HEK293 (cell line): ENCODE results near the gene HOXC10.
A peak's percentile ranks its signal among the peaks of the same experiment; 100 is the strongest.

Experiments
- CTCF ChIA-PET: fragments of 350-600 bp; formaldehyde crosslinking; extraction: SDS; loops from one replicate; lab custom pipeline; 2021; ENCODE audit warnings: antibody characterized with exemption; lab: Yijun Ruan, JAX
- POLR2A ChIA-PET: fragments of 300-600 bp; formaldehyde crosslinking; extraction: SDS; loops from one replicate; lab custom pipeline; 2020; ENCODE audit warnings: antibody characterized with exemption, inconsistent platforms; lab: Yijun Ruan, JAX
- H3K27ac ChIP-seq: fragments of 200-500 bp; sonication (Bioruptor generic); 2 replicates; pipeline ENCODE4 v1.5.1; 2014; ENCODE audit warnings: low read depth, low read length, control low read depth, inconsistent platforms; ENCODE audit errors: extremely low read depth
- H3K36me3 ChIP-seq, 2 experiments: fragments of 200-500 bp in 1 of 2; sonication (Bioruptor generic) in 1 of 2; 1 replicate in 1 of 2; 2 replicates in 1 of 2; pipeline ENCODE4 v1.5.1; 2014 to 2017; ENCODE audit warnings: inconsistent platforms in 2 of 2, low read length in 2 of 2; ENCODE audit not compliant: control insufficient read depth in 2 of 2, insufficient read depth in 1 of 2
- H3K4me1 ChIP-seq: fragments of 200-500 bp; sonication (Bioruptor generic); 2 replicates; pipeline ENCODE4 v1.5.1; 2014; ENCODE audit warnings: mild to moderate bottlenecking, low read length, inconsistent platforms; ENCODE audit not compliant: control insufficient read depth, insufficient read depth
- H3K4me3 ChIP-seq: 2 replicates; pipeline ENCODE4 v1.5.1; 2011; ENCODE audit warnings: low read depth, mild to moderate bottlenecking, control low read depth, low read length, moderate library complexity
- H3K9me3 ChIP-seq: fragments of 200-500 bp; sonication (Bioruptor generic); 2 replicates; pipeline ENCODE4 v1.5.1; 2014; ENCODE audit warnings: low read depth, low read length, inconsistent platforms; ENCODE audit not compliant: control insufficient read depth, insufficient read depth
- BCL6B ChIP-seq: fragments of 450-650 bp; formaldehyde crosslinking; IDR thresholded peaks from 2 replicates; pipeline ENCODE4 v1.5.1; 2017; ENCODE audit warnings: missing biosample characterization, missing genetic modification characterization
- CTCF ChIP-seq: fragments of 450-650 bp; formaldehyde crosslinking; IDR thresholded peaks from 2 replicates; pipeline ENCODE4 v1.5.1; 2016; ENCODE audit warnings: missing biosample characterization, missing genetic modification characterization
- GLI4 ChIP-seq: fragments of 450-650 bp; formaldehyde crosslinking; IDR thresholded peaks from 2 replicates; pipeline ENCODE4 v1.5.1; 2016; ENCODE audit warnings: missing biosample characterization, missing genetic modification characterization
- TRIM28 ChIP-seq: IDR thresholded peaks from 2 replicates; pipeline ENCODE4 v1.6.1; 2011; ENCODE audit warnings: low read length, control low read depth, borderline replicate concordance
- ZBTB26 ChIP-seq: fragments of 450-650 bp; formaldehyde crosslinking; optimal IDR thresholded peaks from 2 replicates; pipeline ENCODE3; 2016; ENCODE audit warnings: missing biosample characterization, mild to moderate bottlenecking, missing genetic modification characterization
- ZNF155 ChIP-seq: fragments of 450-650 bp; formaldehyde crosslinking; IDR thresholded peaks from 2 replicates; pipeline ENCODE4 v1.5.1; 2016; ENCODE audit warnings: missing biosample characterization, missing genetic modification characterization
- ZNF24 ChIP-seq: fragments of 450-650 bp; formaldehyde crosslinking; IDR thresholded peaks from 2 replicates; pipeline ENCODE4 v1.5.1; 2016; ENCODE audit warnings: missing biosample characterization, missing genetic modification characterization
- ZNF26 ChIP-seq: fragments of 450-650 bp; formaldehyde crosslinking; IDR thresholded peaks from 2 replicates; pipeline ENCODE4 v1.5.1; 2016; ENCODE audit warnings: missing biosample characterization, missing genetic modification characterization
- ZNF274 ChIP-seq, 2 experiments: fragments of 200-500 bp in 1 of 2; fragments of 450-650 bp in 1 of 2; sonication (Bioruptor generic) in 1 of 2; formaldehyde crosslinking in 1 of 2; IDR thresholded peaks; 2 replicates each; pipeline versions ENCODE4 v1.5.1 to v1.6.1; 2014 to 2016; ENCODE audit warnings: borderline replicate concordance in 1 of 2, inconsistent platforms in 1 of 2, low read length in 1 of 2, missing biosample characterization in 1 of 2, missing genetic modification characterization in 1 of 2
- ZNF366 ChIP-seq: fragments of 450-650 bp; formaldehyde crosslinking; conservative IDR thresholded peaks from 2 replicates; pipeline ENCODE4 v1.5.1; 2016; ENCODE audit warnings: missing biosample characterization, missing genetic modification characterization
- ZNF544 ChIP-seq: fragments of 450-650 bp; formaldehyde crosslinking; IDR thresholded peaks from 2 replicates; pipeline ENCODE4 v1.5.0; 2017; ENCODE audit warnings: missing biosample characterization, missing genetic modification characterization
- ZNF658 ChIP-seq: fragments of 450-650 bp; formaldehyde crosslinking; IDR thresholded peaks from 2 replicates; pipeline ENCODE4; 2016; ENCODE audit warnings: missing biosample characterization, missing genetic modification characterization
- ZNF692 ChIP-seq: fragments of 450-650 bp; formaldehyde crosslinking; IDR thresholded peaks from 2 replicates; pipeline ENCODE4 v1.5.1; 2016; ENCODE audit warnings: missing biosample characterization, missing genetic modification characterization
- ZNF791 ChIP-seq: fragments of 450-650 bp; formaldehyde crosslinking; IDR thresholded peaks from 2 replicates; pipeline ENCODE4 v1.5.1; 2016; ENCODE audit warnings: missing biosample characterization, missing genetic modification characterization

Gene HOXC10

GRCh38 chr12:53950437-53950773 is 34.5 kb upstream of the HOXC10 start:
- H3K36me3 ChIP-seq, result peaks cover 0 to 9% of the 10 kb centered on the region in 2 experiments; a peak in 1 of 3 replicates
- POLR2A ChIA-PET, result no interaction called here
- H3K27ac ChIP-seq, result no peak overlapping the region
- CTCF ChIA-PET, result interaction anchor here (1.0 kb wide), 1 partner anchor 10 kb away, joined by 4 read pairs; no protein-coding TSS in a partner anchor
- H3K4me3 ChIP-seq, result no peak overlapping the region
- TF ChIP-seq ZBTB26 (tag by site-specific recombination) (no peak), ZNF155 (tag by site-specific recombination) (no peak), CTCF (tag by site-specific recombination) (0 out of 2 replicates have a peak, but pooled peaks have one; percentile 10), ZNF544 (tag by site-specific recombination) (no peak)
- peaks cover 5% of the 10 kb centered on the region; the same call in 1 of the 2 replicates for H3K4me1 ChIP-seq
- H3K9me3 ChIP-seq, result no peaks in the 10 kb centered on the region

- CTCF ChIA-PET, result no interaction called here
Measured at GRCh38 chr12:53950789-53951576, 34.0 kb upstream of the HOXC10 start.

GRCh38 chr12:53951577-53952334 is 33.2 kb upstream of the HOXC10 start:
- Histone ChIP-seq H3K9me3 (no peaks in the 10 kb centered on the region), H3K4me1 (peaks cover 5% of the 10 kb centered on the region; the same call in 1 of the 2 replicates), H3K36me3 (no peaks in the 10 kb centered on the region), H3K4me3 (no peak overlapping the region), H3K27ac (no peak overlapping the region)
- POLR2A ChIA-PET, result no interaction called here
- CTCF ChIA-PET, result interaction anchor here (0.6 to 1.3 kb wide), 7 partner anchors 11 to 263 kb away, joined by 3 to 4 read pairs (median 3); no protein-coding TSS in a partner anchor
- TF ChIP-seq ZNF274 (IDR thresholded peaks at IDR 0.05; ENCODE audit: low read length) (no peak), ZNF274 (tag by site-specific recombination; IDR thresholded peaks at IDR 0.05; ENCODE audit: borderline replicate concordance) (no peak), ZNF366 (tag by site-specific recombination) (no peak), ZNF26 (no peak), ZNF24 (tag by site-specific recombination) (no peak), ZNF658 (no peak), ZNF791 (tag by site-specific recombination) (no peak), ZNF692 (tag by site-specific recombination) (no peak), GLI4 (tag by site-specific recombination) (no peak), TRIM28 (no peak)

More at GRCh38 chr12:53950789-53951576, 34.0 kb upstream of the HOXC10 start:
- peaks cover 5% of the 10 kb centered on the region; the same call in 1 of the 2 replicates for H3K4me1 ChIP-seq
- TF ChIP-seq BCL6B, result peak; percentile 57
- no peak for TF ChIP-seq ZNF26
- H3K4me3 ChIP-seq, result no peak overlapping the region
- H3K27ac ChIP-seq, result no peak overlapping the region
- H3K9me3 ChIP-seq, result no peaks in the 10 kb centered on the region
- H3K36me3 ChIP-seq, result peaks cover 0 to 3% of the 10 kb centered on the region in 2 experiments; a peak in 1 of 3 replicates
- POLR2A ChIA-PET, result no interaction called here
